ENCODE results near the gene TKTL1.

TKTL1 gene

GRCh38 chrX:154378799-154379568 is 83.4 kb downstream of the TKTL1 start, which contains the start of gene EMD:
TSS of gene EMD (plus strand) at chrX:154379295. CDS start at chrX:154379485, 190 bp downstream.
- peak; percentile 96 for DNase-seq

GRCh38 chrX:154379569-154379951 is 84.0 kb downstream of the TKTL1 start:
- DNase-seq = no peak
